HCT116 (cell line): ENCODE data around the gene RNF39. TPM values are rescaled to one million over a fixed set of nuclear protein-coding genes. Genes with fewer than 3 reads are reported as not detected.

Source experiments
- ATAC-seq: fragments of 200-7000 bp; cut with Tn5 transposase; 2 replicates; pipeline ENCODE4 v1.9.1; 2020; ENCODE audit warnings: mild to moderate bottlenecking, moderate library complexity
- BruUV-seq: library from RNA; stranded (reverse); fragments of 400-500 nt; replicated peaks from 2 replicates; lab custom pipeline; 2021; lab: Mats Ljungman, UMichigan
- CTCF ChIA-PET: fragments of 300-600 bp; sonication (Branson Sonifier 250); formaldehyde crosslinking; loops from one replicate; lab custom pipeline; 2021; ENCODE audit warnings: antibody characterized with exemption; lab: Charles Lee
- POLR2A ChIA-PET: fragments of 300-600, 350-600 bp; sonication (Branson Sonifier 250); formaldehyde crosslinking; loops from one replicate; lab custom pipeline; 2021; ENCODE audit warnings: antibody characterized with exemption; lab: Charles Lee
- RAD21 ChIA-PET, 2 experiments: fragments of 300-600 bp; sonication (Branson Sonifier 250); formaldehyde crosslinking; loops; one replicate each; lab custom pipeline; 2023; ENCODE audit warnings: low total read pairs in 2 of 2; ENCODE audit not compliant: uncharacterized antibody in 2 of 2, unreplicated experiment in 2 of 2, low non-redundant PET in 1 of 2; lab: Charles Lee
- DNase-seq: peaks from one replicate; pipeline ENCODE4 v3.0.0-alpha.2; 2010; ENCODE audit warnings: low read depth, low spot score
- H2AFZ ChIP-seq: fragments of 200-600 bp; shearing (Covaris generic), sonication (generic); 2 replicates; pipeline ENCODE4 v1.6.1; 2017; ENCODE audit warnings: low read depth, mixed run types, mixed read lengths, antibody characterized with exemption, low read length; ENCODE audit not compliant: poor library complexity, severe bottlenecking
- H3K27ac ChIP-seq: 2 replicates; pipeline ENCODE4 v1.5.1; 2012; ENCODE audit warnings: low read depth, low read length
- H3K27me3 ChIP-seq: fragments of 200-600 bp; sonication (generic); 2 replicates; pipeline ENCODE4 v1.6.1; 2016; ENCODE audit warnings: mixed run types, low read length, mixed read lengths; ENCODE audit not compliant: insufficient read depth
- H3K36me3 ChIP-seq, 2 experiments: fragments of 200-500 bp in 1 of 2; fragments of 200-600 bp in 1 of 2; sonication (Bioruptor generic) in 1 of 2; sonication (generic) in 1 of 2; 2 replicates each; pipeline versions ENCODE4 v1.5.1 to v1.6.1; 2014 to 2016; ENCODE audit warnings: low read length in 2 of 2, inconsistent platforms in 1 of 2, mixed read lengths in 1 of 2, mixed run types in 1 of 2; ENCODE audit not compliant: insufficient read depth in 2 of 2, control insufficient read depth in 1 of 2
- H3K4me1 ChIP-seq, 2 experiments: fragments of 200-600 bp in 1 of 2; sonication (generic) in 1 of 2; 2 replicates each; pipeline versions ENCODE4 v1.5.1 to v1.6.1; 2012 to 2017; ENCODE audit warnings: low read length in 2 of 2, inconsistent platforms in 1 of 2, mild to moderate bottlenecking in 1 of 2, mixed read lengths in 1 of 2, mixed run types in 1 of 2, moderate library complexity in 1 of 2; ENCODE audit not compliant: insufficient read depth in 2 of 2, control insufficient read depth in 1 of 2
- H3K4me2 ChIP-seq: fragments of 200-600 bp; sonication (generic); 2 replicates; pipeline ENCODE4 v1.6.1; 2017; ENCODE audit warnings: mixed run types, low read length, mixed read lengths
- H3K4me3 ChIP-seq, 2 experiments: fragments of 200-600 bp in 1 of 2; sonication (generic) in 1 of 2; replicated peaks in 1 of 2; 2 replicates each; pipeline ENCODE4 v1.5.1; 2011 to 2016; ENCODE audit warnings: low read length in 2 of 2, control low read depth in 1 of 2, low read depth in 1 of 2, mild to moderate bottlenecking in 1 of 2, mixed read lengths in 1 of 2, mixed run types in 1 of 2
- H3K79me2 ChIP-seq: fragments of 200-600 bp; sonication (generic); 2 replicates; pipeline ENCODE4 v1.6.1; 2017; ENCODE audit warnings: mild to moderate bottlenecking, mixed run types, low read length, moderate library complexity, mixed read lengths; ENCODE audit not compliant: insufficient read depth
- H3K9ac ChIP-seq: fragments of 200-600 bp; sonication (generic); 2 replicates; pipeline ENCODE4 v1.6.1; 2016; ENCODE audit warnings: low read length, mixed read lengths
- H3K9me2 ChIP-seq: fragments of 200-600 bp; sonication (generic), shearing (Covaris generic); 2 replicates; pipeline ENCODE4 v1.6.1; 2017; ENCODE audit warnings: mixed run types, mild to moderate bottlenecking, moderate library complexity; ENCODE audit not compliant: insufficient read depth
- H3K9me3 ChIP-seq, 2 experiments: fragments of 200-500 bp in 1 of 2; fragments of 200-600 bp in 1 of 2; sonication (Bioruptor generic) in 1 of 2; sonication (generic) in 1 of 2; 2 replicates each; pipeline ENCODE4 v1.6.1; 2014 to 2017; ENCODE audit warnings: low read length in 2 of 2, mixed read lengths in 2 of 2, inconsistent platforms in 1 of 2, low read depth in 1 of 2, mild to moderate bottlenecking in 1 of 2, mixed run types in 1 of 2, moderate library complexity in 1 of 2; ENCODE audit not compliant: control insufficient read depth in 1 of 2, insufficient read depth in 1 of 2
- H4K20me1 ChIP-seq: fragments of 200-600 bp; sonication (generic), shearing (Covaris generic); 2 replicates; pipeline ENCODE4 v1.6.1; 2017; ENCODE audit warnings: mixed run types, mild to moderate bottlenecking, moderate library complexity; ENCODE audit not compliant: insufficient read depth
- CBX3 ChIP-seq: IDR thresholded peaks from 2 replicates; pipeline ENCODE4 v1.6.1; 2012; ENCODE audit warnings: low read depth
- ELF1 ChIP-seq: IDR thresholded peaks from 2 replicates; pipeline ENCODE4 v1.6.1; 2012; ENCODE audit warnings: low read depth, borderline replicate concordance
- EZH2phosphoT487 ChIP-seq: fragments of 200-600 bp; IDR thresholded peaks from 2 replicates; pipeline ENCODE4 v1.6.1; 2018; ENCODE audit warnings: antibody characterized with exemption, borderline replicate concordance
- FOSL1 ChIP-seq: IDR thresholded peaks from 2 replicates; pipeline ENCODE4 v1.6.1; 2012; ENCODE audit warnings: low read depth
- JUND ChIP-seq: IDR thresholded peaks from 2 replicates; pipeline ENCODE4 v1.6.1; 2012
- POLR2A ChIP-seq: IDR thresholded peaks from 2 replicates; pipeline ENCODE4 v1.7.0; 2011; ENCODE audit warnings: borderline replicate concordance; ENCODE audit not compliant: insufficient read depth, insufficient read length; ENCODE audit errors: extremely low read depth
- POLR2AphosphoS5 ChIP-seq: IDR thresholded peaks from 2 replicates; pipeline ENCODE4 v1.6.1; 2011; ENCODE audit warnings: mild to moderate bottlenecking, low read depth, low read length, moderate library complexity
- SIN3A ChIP-seq: IDR thresholded peaks from 2 replicates; pipeline ENCODE4 v1.6.1; 2012; ENCODE audit warnings: low read depth
- SRF ChIP-seq: IDR thresholded peaks from 2 replicates; pipeline ENCODE4 v1.6.1; 2012; ENCODE audit warnings: low read depth
- YY1 ChIP-seq: IDR thresholded peaks from 2 replicates; pipeline ENCODE4 v1.6.1; 2011; ENCODE audit warnings: low read length, low read depth, moderate library complexity, mild to moderate bottlenecking; ENCODE audit not compliant: insufficient replicate concordance; ENCODE audit errors: extremely low read depth
- ZFX ChIP-seq: fragments of 450-650 bp; IDR thresholded peaks from 2 replicates; pipeline ENCODE4 v1.6.1; 2017
- intact Hi-C: fragments of 100-400 bp; cut with micrococcal nuclease; formaldehyde crosslinking; loops from 2 replicates; pipeline ENCODE4 v1.10.0; 2022
- total RNA-seq: library from RNA; stranded (reverse); gene quantifications from one replicate; pipeline ENCODE4 v1.2.1, GENCODE V29; 2021; ENCODE audit not compliant: unreplicated experiment
- TF ChIP-seq, protein P1 (sequence below): IDR thresholded peaks from 2 replicates; pipeline ENCODE4 v1.6.1; 2012
- TF ChIP-seq, protein P2 (sequence below), 3 experiments: fragments of 200-600 bp in 1 of 3; sonication (generic) in 1 of 3; IDR thresholded peaks in 2 of 3; conservative IDR thresholded peaks in 1 of 3; 2 replicates each; pipeline ENCODE4 v1.5.1; 2012 to 2017; ENCODE audit warnings: low read depth in 2 of 3, low read length in 2 of 3, antibody characterized with exemption in 1 of 3, borderline replicate concordance in 1 of 3, control low read depth in 1 of 3, mild to moderate bottlenecking in 1 of 3, mixed read lengths in 1 of 3, mixed run types in 1 of 3, moderate library complexity in 1 of 3; ENCODE audit not compliant: insufficient read depth in 1 of 3
- TF ChIP-seq, protein P3 (sequence below): IDR thresholded peaks from 2 replicates; pipeline ENCODE4 v1.6.1; 2011; ENCODE audit warnings: mild to moderate bottlenecking, low read length, moderate library complexity; ENCODE audit not compliant: insufficient replicate concordance; ENCODE audit errors: extremely low read depth
- TF ChIP-seq, protein P4 (sequence below): IDR thresholded peaks from 2 replicates; pipeline ENCODE4 v1.6.1; 2012; ENCODE audit warnings: low read depth

The RNF39 gene
- total RNA-seq, 1 experiment from 2014 or later, result 0.22 TPM

DNA sequence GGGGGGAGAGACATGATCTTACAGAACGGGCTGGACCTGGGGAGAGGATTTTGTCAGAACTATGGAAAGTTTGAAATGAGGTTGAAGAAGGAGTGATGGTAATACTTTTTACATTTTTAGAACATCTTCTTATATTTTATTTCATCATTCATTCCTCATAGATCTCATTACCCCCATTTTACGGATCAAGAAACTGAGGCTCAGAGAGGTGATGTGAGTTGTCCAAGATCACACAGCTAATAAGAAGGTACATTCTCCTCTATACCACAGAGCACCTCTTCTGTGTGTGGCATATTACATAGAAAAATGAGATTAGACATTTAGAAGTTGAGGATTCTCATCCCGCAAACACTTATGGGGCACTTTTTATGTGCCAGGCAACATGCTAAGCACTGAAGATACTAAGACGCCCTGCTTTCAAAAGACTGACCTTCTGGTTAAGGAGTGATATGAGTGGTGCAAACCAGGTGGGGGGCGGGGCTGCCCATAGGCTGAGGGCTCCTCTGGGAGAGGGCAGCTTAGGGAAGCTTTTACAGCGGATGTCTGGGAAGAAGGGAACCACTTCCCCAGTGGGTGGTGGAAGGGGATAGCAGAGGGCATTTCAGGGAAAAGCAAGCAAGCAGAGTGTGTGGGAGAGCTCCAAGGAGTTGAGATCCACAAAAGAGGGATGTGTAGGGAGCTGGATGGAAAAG lies 17.4 kb upstream of the RNF39 start:
- H4K20me1 ChIP-seq, result no peaks in the 10 kb centered on the region
- intact Hi-C loops, result no loop called here
- H3K79me2 ChIP-seq, result no peaks in the 10 kb centered on the region
- ATAC-seq, result no peak
- no peak overlapping the region for H2AFZ ChIP-seq
- H3K4me1 ChIP-seq, result peaks cover 21 to 50% of the 10 kb centered on the region in 2 experiments
- H3K27ac ChIP-seq, result no peak overlapping the region
- no peak overlapping the region for H3K9ac ChIP-seq
- no peaks in the 10 kb centered on the region for H3K9me2 ChIP-seq
- ChIA-PET RAD21 (no interaction called here), CTCF (interaction anchor here (1.2 to 2.2 kb wide), 2 partner anchors 10 kb away, joined by 4 to 8 read pairs; no protein-coding TSS in a partner anchor), POLR2A (interaction anchor here (1.7 kb wide), 1 partner anchor 9 kb away, joined by 18 read pairs; no protein-coding TSS in a partner anchor)
- DNase-seq, result no peak
- H3K27me3 ChIP-seq, result no peaks in the 10 kb centered on the region
- H3K4me3 ChIP-seq, result no peak overlapping the region
- H3K36me3 ChIP-seq, result no peaks in the 10 kb centered on the region
- TF ChIP-seq, protein P1, sequence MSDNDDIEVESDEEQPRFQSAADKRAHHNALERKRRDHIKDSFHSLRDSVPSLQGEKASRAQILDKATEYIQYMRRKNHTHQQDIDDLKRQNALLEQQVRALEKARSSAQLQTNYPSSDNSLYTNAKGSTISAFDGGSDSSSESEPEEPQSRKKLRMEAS, result no peak
- no peak for TF ChIP-seq POLR2AphosphoS5
- no peak for TF ChIP-seq JUND
- TF ChIP-seq ZFX, result no peak
- TF ChIP-seq POLR2A, result no peak
- no peak for TF ChIP-seq FOSL1
- TF ChIP-seq, protein P2, sequence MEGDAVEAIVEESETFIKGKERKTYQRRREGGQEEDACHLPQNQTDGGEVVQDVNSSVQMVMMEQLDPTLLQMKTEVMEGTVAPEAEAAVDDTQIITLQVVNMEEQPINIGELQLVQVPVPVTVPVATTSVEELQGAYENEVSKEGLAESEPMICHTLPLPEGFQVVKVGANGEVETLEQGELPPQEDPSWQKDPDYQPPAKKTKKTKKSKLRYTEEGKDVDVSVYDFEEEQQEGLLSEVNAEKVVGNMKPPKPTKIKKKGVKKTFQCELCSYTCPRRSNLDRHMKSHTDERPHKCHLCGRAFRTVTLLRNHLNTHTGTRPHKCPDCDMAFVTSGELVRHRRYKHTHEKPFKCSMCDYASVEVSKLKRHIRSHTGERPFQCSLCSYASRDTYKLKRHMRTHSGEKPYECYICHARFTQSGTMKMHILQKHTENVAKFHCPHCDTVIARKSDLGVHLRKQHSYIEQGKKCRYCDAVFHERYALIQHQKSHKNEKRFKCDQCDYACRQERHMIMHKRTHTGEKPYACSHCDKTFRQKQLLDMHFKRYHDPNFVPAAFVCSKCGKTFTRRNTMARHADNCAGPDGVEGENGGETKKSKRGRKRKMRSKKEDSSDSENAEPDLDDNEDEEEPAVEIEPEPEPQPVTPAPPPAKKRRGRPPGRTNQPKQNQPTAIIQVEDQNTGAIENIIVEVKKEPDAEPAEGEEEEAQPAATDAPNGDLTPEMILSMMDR (IDR thresholded peaks at IDR 0.05 in 2 of 3, conservative IDR thresholded peaks at IDR 0.05 in 1 of 3; ENCODE audit: borderline replicate concordance in 1 of 3, insufficient read depth in 1 of 3, low read depth in 2 of 3, low read length in 2 of 3), result no peak
- TF ChIP-seq ELF1, result no peak
- TF ChIP-seq, protein P3, sequence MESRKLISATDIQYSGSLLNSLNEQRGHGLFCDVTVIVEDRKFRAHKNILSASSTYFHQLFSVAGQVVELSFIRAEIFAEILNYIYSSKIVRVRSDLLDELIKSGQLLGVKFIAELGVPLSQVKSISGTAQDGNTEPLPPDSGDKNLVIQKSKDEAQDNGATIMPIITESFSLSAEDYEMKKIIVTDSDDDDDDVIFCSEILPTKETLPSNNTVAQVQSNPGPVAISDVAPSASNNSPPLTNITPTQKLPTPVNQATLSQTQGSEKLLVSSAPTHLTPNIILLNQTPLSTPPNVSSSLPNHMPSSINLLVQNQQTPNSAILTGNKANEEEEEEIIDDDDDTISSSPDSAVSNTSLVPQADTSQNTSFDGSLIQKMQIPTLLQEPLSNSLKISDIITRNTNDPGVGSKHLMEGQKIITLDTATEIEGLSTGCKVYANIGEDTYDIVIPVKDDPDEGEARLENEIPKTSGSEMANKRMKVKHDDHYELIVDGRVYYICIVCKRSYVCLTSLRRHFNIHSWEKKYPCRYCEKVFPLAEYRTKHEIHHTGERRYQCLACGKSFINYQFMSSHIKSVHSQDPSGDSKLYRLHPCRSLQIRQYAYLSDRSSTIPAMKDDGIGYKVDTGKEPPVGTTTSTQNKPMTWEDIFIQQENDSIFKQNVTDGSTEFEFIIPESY, result no peak
- no peak for TF ChIP-seq EZH2phosphoT487
- TF ChIP-seq, protein P4, sequence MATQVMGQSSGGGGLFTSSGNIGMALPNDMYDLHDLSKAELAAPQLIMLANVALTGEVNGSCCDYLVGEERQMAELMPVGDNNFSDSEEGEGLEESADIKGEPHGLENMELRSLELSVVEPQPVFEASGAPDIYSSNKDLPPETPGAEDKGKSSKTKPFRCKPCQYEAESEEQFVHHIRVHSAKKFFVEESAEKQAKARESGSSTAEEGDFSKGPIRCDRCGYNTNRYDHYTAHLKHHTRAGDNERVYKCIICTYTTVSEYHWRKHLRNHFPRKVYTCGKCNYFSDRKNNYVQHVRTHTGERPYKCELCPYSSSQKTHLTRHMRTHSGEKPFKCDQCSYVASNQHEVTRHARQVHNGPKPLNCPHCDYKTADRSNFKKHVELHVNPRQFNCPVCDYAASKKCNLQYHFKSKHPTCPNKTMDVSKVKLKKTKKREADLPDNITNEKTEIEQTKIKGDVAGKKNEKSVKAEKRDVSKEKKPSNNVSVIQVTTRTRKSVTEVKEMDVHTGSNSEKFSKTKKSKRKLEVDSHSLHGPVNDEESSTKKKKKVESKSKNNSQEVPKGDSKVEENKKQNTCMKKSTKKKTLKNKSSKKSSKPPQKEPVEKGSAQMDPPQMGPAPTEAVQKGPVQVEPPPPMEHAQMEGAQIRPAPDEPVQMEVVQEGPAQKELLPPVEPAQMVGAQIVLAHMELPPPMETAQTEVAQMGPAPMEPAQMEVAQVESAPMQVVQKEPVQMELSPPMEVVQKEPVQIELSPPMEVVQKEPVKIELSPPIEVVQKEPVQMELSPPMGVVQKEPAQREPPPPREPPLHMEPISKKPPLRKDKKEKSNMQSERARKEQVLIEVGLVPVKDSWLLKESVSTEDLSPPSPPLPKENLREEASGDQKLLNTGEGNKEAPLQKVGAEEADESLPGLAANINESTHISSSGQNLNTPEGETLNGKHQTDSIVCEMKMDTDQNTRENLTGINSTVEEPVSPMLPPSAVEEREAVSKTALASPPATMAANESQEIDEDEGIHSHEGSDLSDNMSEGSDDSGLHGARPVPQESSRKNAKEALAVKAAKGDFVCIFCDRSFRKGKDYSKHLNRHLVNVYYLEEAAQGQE, result no peak
- TF ChIP-seq SRF, result no peak
- TF ChIP-seq YY1, result no peak
- no peak for TF ChIP-seq SIN3A
- TF ChIP-seq CBX3, result no peak
- H3K4me2 ChIP-seq, result peak overlapping the region; percentile 87
- H3K9me3 ChIP-seq, result no peaks in the 10 kb centered on the region
- no TSS peak for BruUV-seq
